WERI-Rb-1 (cell line): ENCODE data around the gene EBLN2.

Experiments used
- DNase-seq: peaks from one replicate; pipeline ENCODE4 v3.0.0-alpha.2; 2020
- H3K27ac ChIP-seq: fragments of 250-450 bp; sonication (Bioruptor Pico); 2 replicates; pipeline ENCODE4 v1.5.1; 2020; ENCODE audit warnings: mild to moderate bottlenecking, moderate library complexity
- H3K27me3 ChIP-seq: fragments of 250-450 bp; sonication (Bioruptor Pico); 2 replicates; pipeline ENCODE4 v1.5.1; 2021; ENCODE audit warnings: mild to moderate bottlenecking, low read depth, moderate library complexity; ENCODE audit not compliant: insufficient read depth, severe bottlenecking
- H3K36me3 ChIP-seq: fragments of 250-450 bp; sonication (Bioruptor Pico); 2 replicates; pipeline ENCODE4 v1.5.1; 2020; ENCODE audit warnings: mild to moderate bottlenecking, moderate library complexity
- H3K4me3 ChIP-seq: 2 replicates; pipeline ENCODE4 v1.5.1; 2011; ENCODE audit warnings: low read depth, mild to moderate bottlenecking, control low read depth, low read length
- H3K9me3 ChIP-seq: fragments of 250-450 bp; sonication (Bioruptor Pico); 2 replicates; pipeline ENCODE4 v1.5.1; 2021; ENCODE audit warnings: mild to moderate bottlenecking, moderate library complexity; ENCODE audit not compliant: severe bottlenecking
- CTCF ChIP-seq: IDR thresholded peaks from 2 replicates; pipeline ENCODE4 v1.5.1; 2011; ENCODE audit warnings: low read depth, mild to moderate bottlenecking, control low read depth, inconsistent platforms, low read length

EBLN2 gene

GRCh38 chr3:73031573-73032103 is 29.8 kb upstream of the EBLN2 start:
- peaks cover 14% of the 10 kb centered on the region for H3K36me3 ChIP-seq
- no peak overlapping the region for H3K27ac ChIP-seq
- no peak for DNase-seq
- H3K27me3 ChIP-seq, result no peaks in the 10 kb centered on the region
- no peaks in the 10 kb centered on the region for H3K9me3 ChIP-seq
- H3K4me3 ChIP-seq, result no peak overlapping the region
- no peak for TF ChIP-seq CTCF

- DNase-seq, result no peak
- Histone ChIP-seq H3K36me3 (peaks cover 11% of the 10 kb centered on the region), H3K27me3 (no peaks in the 10 kb centered on the region), H3K9me3 (no peaks in the 10 kb centered on the region), H3K4me3 (no peak overlapping the region), H3K27ac (no peak overlapping the region)
- TF ChIP-seq CTCF, result no peak
These were observed 24.5 kb upstream of the EBLN2 start for GRCh38 chr3:73036694-73037591.

- Histone ChIP-seq H3K27ac (no peak overlapping the region), H3K9me3 (no peaks in the 10 kb centered on the region), H3K27me3 (no peaks in the 10 kb centered on the region), H3K36me3 (peaks cover 16% of the 10 kb centered on the region), H3K4me3 (no peak overlapping the region)
- TF ChIP-seq CTCF, result no peak
- DNase-seq, result no peak
These were observed 19.9 kb upstream of the EBLN2 start for GRCh38 chr3:73041537-73041936.

GRCh38 chr3:73043414-73043813 is 18.0 kb upstream of the EBLN2 start:
- DNase-seq, result no peak
- Histone ChIP-seq H3K9me3 (no peaks in the 10 kb centered on the region), H3K36me3 (peaks cover 23% of the 10 kb centered on the region), H3K27me3 (no peaks in the 10 kb centered on the region), H3K27ac (no peak overlapping the region), H3K4me3 (no peak overlapping the region)
- TF ChIP-seq CTCF, result no peak

GRCh38 chr3:73045391-73045790 is 16.1 kb upstream of the EBLN2 start:
- no peak for DNase-seq
- H3K27ac ChIP-seq, result no peak overlapping the region
- peaks cover 28% of the 10 kb centered on the region for H3K36me3 ChIP-seq
- no peak overlapping the region for H3K4me3 ChIP-seq
- no peaks in the 10 kb centered on the region for H3K9me3 ChIP-seq
- no peak for TF ChIP-seq CTCF
- no peaks in the 10 kb centered on the region for H3K27me3 ChIP-seq
